HG02763 (cell line): ENCODE data around the gene SLC51B.
"Not testable (repeated sequence)": the region's sequence is repeated elsewhere in the genome, so short reads cannot be mapped to it uniquely, and the experiment has no call there.

Experiments
- ATAC-seq: cut with Tn5 transposase; IDR thresholded peaks from one replicate; pipeline ENCODE4 v1.9.1; 2021; ENCODE audit warnings: mild to moderate bottlenecking, moderate library complexity; ENCODE audit not compliant: unreplicated experiment

SLC51B gene

GRCh38 chr15:65096481-65097385, 51.5 kb downstream of the SLC51B start:
- no peak for ATAC-seq

DNA sequence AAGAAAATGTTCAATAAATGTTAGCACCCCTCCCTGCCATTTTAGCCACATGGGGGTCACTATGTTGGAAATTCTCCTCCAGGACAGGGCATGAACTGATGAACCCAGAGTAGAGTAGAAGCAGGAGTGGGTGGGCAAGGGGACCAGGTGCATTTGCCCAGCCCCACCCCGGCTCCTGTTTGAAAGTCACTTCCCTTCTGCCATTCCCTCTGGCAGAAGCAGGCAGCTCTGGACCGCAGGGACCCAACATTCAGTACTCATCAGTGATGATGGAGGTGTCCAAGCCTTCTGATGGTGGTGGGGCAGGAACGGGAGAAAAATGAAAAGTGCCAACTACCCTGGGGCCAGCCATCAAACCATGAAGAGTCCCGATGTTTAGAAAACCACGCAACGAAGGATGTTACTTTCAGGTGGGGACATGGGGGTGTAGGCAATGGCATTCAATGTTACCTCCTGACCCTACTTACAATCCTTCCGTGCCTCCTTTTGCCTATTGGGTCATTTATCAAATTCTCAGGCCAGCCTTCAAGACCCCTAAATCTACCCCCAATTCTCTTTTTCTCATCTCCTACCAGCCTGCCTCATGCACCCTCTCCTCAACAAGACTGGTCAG, 52.6 kb downstream of the SLC51B start:
- ATAC-seq, result no peak

DNA sequence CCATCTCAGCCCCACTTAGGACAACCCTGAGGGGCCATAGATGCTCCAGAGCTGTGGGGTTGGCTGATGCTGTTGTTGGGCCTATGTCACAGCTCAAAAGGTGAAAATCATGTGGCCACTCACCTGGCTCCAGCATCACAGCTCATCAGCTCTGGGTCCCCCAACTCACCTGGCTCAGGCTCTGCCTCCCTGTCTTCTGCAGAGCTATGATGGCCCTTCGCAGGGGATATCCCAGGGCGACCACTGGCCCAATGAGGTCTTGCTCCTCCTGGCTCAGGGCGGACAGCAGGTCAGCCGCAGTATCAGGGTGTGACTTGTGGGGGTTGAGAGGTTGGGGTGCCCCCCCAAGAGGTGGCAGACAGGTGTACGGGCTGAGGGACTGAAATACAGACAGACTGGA, 54.1 kb downstream of the SLC51B start:
- ATAC-seq, result no peak

GRCh38 chr15:65099801-65100200, 54.6 kb downstream of the SLC51B start:
- not testable (repeated sequence) for ATAC-seq

GRCh38 chr15:65100442-65100841, 55.3 kb downstream of the SLC51B start:
- ATAC-seq, result no peak

DNA sequence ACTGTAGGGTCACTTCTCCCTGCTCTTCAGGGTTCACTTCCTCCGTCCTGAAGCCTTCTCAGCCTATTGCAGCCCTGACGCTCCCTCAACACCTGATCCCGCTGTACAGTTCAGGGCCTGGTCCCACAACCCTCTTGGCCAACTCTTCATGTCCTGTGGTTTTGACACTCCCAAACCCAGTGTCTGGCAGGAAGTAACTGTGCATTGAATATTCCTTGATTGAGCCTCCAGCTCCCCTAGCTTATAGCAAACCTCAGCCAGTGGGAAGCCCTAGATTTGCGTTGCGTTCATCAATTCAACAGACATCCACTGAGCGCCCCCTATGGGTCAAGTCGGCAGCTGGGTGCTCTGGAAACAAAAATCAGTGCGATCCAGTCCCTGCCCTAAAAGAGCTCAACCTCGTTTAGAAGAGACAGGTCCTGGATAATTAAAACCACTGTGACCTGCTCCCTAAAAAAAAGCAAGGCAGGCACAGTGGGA, 56.3 kb downstream of the SLC51B start:
- no peak for ATAC-seq

GRCh38 chr15:65101891-65102708, 56.9 kb downstream of the SLC51B start:
- ATAC-seq, result no peak

- no peak for ATAC-seq
Observed at GRCh38 chr15:65102912-65103311, 57.7 kb downstream of the SLC51B start.
